GM12875 (cell line): ENCODE data around the gene OSBPL8.
"Not testable (repeated sequence)": the region's sequence is repeated elsewhere in the genome, so short reads cannot be mapped to it uniquely, and the experiment has no call there.

Experiments used
- H3K4me3 ChIP-seq: one replicate; pipeline ENCODE4 v1.5.1; 2011; ENCODE audit warnings: low read depth, low read length, control low read depth
- CTCF ChIP-seq: IDR thresholded peaks from 2 replicates; pipeline ENCODE4 v1.5.1; 2011; ENCODE audit warnings: low read depth, mild to moderate bottlenecking, control low read depth, inconsistent platforms, low read length, moderate library complexity, borderline replicate concordance; ENCODE audit not compliant: insufficient read depth

The OSBPL8 gene

DNA sequence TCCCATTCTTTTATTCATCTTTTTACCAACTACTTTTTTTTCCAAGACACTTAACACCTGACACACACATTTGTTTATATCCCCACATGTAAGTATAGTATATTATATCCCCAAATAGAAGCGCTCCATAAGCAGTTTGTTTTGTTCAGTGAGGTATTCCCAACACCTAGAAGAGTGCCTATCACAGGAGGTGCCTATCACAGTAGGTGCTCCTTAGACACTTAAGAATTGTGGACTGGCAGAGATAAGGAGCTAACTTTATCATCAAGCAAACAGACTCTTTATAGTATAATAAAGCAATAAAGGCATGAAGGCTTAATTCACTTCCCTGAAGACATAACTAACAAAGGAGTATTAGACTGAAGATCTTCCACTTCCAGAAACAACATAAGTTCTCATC, 29.1 kb downstream of the OSBPL8 start:
- H3K4me3 ChIP-seq, result no peak overlapping the region
- no peak for TF ChIP-seq CTCF

- no peak for TF ChIP-seq CTCF
- no peak overlapping the region for H3K4me3 ChIP-seq
These were observed 30.2 kb downstream of the OSBPL8 start for GRCh38 chr12:76529226-76529918.

- TF ChIP-seq CTCF, result no peak
- H3K4me3 ChIP-seq, result no peak overlapping the region
These were observed 36.2 kb downstream of the OSBPL8 start for GRCh38 chr12:76523408-76523807.

DNA sequence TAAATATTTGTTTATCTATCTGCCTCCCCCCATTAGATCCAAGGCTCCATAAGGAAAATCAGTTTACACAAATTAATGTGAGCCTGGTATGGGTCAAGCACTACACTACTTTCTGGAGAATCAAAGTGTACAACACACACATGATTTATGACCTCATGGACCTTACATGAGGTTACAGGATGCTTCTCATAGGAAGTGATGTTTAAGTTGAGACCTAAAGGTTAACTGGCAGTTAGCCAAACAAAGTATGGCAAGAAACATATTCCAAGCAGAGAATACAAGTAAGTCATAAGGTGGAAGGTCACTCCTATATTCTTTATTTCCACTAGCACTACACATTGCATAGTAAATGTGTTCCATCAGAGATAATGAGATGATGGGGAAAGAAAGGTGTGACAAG, 39.2 kb downstream of the OSBPL8 start:
- TF ChIP-seq CTCF, result no peak
- no peak overlapping the region for H3K4me3 ChIP-seq

DNA sequence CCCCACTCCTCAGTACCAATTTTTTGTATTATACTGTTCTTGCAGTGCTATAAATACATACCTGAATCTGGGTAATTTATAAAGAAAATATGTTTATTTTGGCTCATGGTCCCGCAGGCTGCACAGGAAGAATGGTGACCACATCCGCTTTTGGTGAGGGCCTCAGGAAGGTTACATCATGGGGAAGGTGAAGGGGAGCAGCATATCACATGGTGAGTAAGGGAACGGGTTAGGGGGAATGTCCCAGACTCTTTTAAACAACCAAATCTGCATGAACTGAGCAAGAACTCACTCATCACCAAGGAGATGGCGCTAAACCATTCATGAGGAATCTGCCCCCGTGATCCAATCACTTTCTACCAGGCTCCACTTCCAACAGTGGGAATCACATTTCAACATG, 40.0 kb downstream of the OSBPL8 start:
- TF ChIP-seq CTCF, result no peak
- H3K4me3 ChIP-seq, result no peak overlapping the region

DNA sequence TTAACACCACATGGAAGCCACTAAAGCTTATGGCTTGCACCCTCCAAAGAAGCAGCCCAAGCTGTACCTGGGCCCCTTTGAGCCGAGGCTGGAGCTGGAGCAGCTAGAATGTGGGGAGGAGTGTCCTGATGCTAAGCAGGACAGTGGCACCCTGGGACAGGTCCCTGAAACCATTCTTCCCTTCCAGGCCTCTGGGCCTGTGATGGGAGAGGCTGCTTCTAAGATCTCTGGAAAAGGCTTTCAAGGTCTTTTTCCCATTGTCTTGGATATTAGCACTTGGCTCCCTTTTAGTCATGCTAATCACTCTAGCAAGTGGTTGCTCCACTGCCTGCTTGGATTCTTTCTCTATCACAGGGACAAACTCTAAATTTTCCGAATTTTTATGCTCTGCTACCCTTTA, 40.9 kb downstream of the OSBPL8 start:
- no peak for TF ChIP-seq CTCF
- no peak overlapping the region for H3K4me3 ChIP-seq

DNA sequence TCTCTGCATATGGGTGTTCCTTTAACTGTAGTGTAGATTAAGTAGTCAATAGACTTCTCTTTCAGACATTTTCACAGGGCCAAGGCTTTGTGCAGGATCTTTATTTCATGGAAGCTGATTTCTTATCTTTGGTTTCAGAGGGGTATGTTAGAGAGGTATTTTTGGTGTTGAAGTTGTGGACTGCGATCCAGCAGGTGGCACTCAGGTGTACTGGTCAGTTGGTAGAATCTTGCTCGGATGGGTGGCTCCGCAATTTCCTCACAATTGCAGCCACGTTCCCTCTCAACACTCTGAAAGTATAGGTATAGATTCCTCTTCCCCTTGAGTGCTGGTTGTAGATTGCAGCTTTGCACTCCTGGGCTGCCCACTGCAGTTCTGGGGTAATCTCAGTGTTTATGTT, 44.3 kb downstream of the OSBPL8 start:
- H3K4me3 ChIP-seq, result no peak overlapping the region
- no peak for TF ChIP-seq CTCF

DNA sequence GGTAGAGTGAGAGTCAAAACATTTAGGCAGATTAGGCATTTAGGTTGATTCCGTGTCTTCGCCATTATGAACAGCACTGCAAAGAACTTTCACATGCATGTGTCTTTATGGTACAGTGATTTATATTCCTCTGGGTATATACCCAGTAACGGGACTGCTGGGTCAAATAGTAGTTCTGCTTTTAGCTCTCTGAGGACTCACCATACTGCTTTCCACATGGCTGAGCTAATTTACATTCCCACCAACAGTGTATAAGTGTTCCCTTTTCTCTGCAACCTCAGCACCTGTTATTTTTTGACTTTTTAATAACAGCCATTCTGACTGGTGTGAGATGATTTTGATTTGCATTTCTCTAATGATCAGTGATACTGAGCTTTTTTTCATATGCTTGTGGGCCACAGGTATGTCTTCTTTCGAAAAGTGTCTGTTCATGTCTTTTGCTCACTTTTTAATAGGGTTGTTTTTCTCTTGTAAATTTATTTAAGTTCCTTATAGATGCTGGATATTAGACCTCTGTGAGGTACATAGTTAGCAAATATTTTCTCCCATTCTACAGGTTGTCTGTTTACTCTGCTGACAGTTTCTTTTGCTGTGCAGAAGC, 48.4 kb downstream of the OSBPL8 start:
- not testable (repeated sequence) for H3K4me3 ChIP-seq
